Measurements from ENCODE around the gene SMYD3.

SMYD3 gene

GRCh38 chr1:246001837-246002230 lies 505.2 kb downstream of the SMYD3 start:
- no peak for DNase-seq

GRCh38 chr1:246001142-246001836 lies 505.8 kb downstream of the SMYD3 start:
- DNase-seq = no peak

GRCh38 chr1:246000638-246001015 lies 506.5 kb downstream of the SMYD3 start:
- DNase-seq = no peak

- no peak for DNase-seq
Measured at GRCh38 chr1:245999697-246000637, 507.1 kb downstream of the SMYD3 start.

- DNase-seq = no peak
Measured at GRCh38 chr1:245997471-245998258, 509.4 kb downstream of the SMYD3 start.

GRCh38 chr1:245996811-245997210 lies 510.3 kb downstream of the SMYD3 start:
- DNase-seq = no peak

- DNase-seq = no peak
Measured at GRCh38 chr1:245995474-245995873, 511.6 kb downstream of the SMYD3 start.

GRCh38 chr1:245991266-245991665 lies 515.8 kb downstream of the SMYD3 start:
- no peak for DNase-seq

GRCh38 chr1:245990315-245991022 lies 516.6 kb downstream of the SMYD3 start:
- no peak for DNase-seq

- no peak for DNase-seq
Measured at GRCh38 chr1:245988393-245989078, 518.5 kb downstream of the SMYD3 start.

- no peak for DNase-seq
Measured at GRCh38 chr1:245987997-245988392, 519.1 kb downstream of the SMYD3 start.

GRCh38 chr1:245987577-245987976 lies 519.5 kb downstream of the SMYD3 start:
- no peak for DNase-seq

- DNase-seq = no peak
Measured at GRCh38 chr1:245987219-245987545, 519.9 kb downstream of the SMYD3 start.

GRCh38 chr1:245986404-245987218 lies 520.5 kb downstream of the SMYD3 start:
- DNase-seq = no peak

- no peak for DNase-seq
Measured at GRCh38 chr1:245984390-245985155, 522.5 kb downstream of the SMYD3 start.

GRCh38 chr1:245983294-245983967 lies 523.6 kb downstream of the SMYD3 start:
- DNase-seq = no peak

GRCh38 chr1:245979589-245979988 lies 527.5 kb downstream of the SMYD3 start:
- no peak for DNase-seq

- no peak for DNase-seq
Measured at GRCh38 chr1:245978915-245979314, 528.2 kb downstream of the SMYD3 start.

- DNase-seq = no peak
Measured at GRCh38 chr1:245972476-245972875, 534.6 kb downstream of the SMYD3 start.

GRCh38 chr1:245971711-245972085 lies 535.4 kb downstream of the SMYD3 start:
- no peak for DNase-seq

All from hippocampal formation (tissue), 2 donors.